GM19372 (cell line): ENCODE data around the gene MROH2A.
"Not testable (repeated sequence)": the region's sequence is repeated elsewhere in the genome, so short reads cannot be mapped to it uniquely, and the experiment has no call there.

ENCODE experiments used
- ATAC-seq: cut with Tn5 transposase; IDR thresholded peaks from one replicate; pipeline ENCODE4 v1.9.1; 2021; ENCODE audit warnings: mild to moderate bottlenecking, low read depth, moderate library complexity; ENCODE audit not compliant: unreplicated experiment

The MROH2A gene, protein sequence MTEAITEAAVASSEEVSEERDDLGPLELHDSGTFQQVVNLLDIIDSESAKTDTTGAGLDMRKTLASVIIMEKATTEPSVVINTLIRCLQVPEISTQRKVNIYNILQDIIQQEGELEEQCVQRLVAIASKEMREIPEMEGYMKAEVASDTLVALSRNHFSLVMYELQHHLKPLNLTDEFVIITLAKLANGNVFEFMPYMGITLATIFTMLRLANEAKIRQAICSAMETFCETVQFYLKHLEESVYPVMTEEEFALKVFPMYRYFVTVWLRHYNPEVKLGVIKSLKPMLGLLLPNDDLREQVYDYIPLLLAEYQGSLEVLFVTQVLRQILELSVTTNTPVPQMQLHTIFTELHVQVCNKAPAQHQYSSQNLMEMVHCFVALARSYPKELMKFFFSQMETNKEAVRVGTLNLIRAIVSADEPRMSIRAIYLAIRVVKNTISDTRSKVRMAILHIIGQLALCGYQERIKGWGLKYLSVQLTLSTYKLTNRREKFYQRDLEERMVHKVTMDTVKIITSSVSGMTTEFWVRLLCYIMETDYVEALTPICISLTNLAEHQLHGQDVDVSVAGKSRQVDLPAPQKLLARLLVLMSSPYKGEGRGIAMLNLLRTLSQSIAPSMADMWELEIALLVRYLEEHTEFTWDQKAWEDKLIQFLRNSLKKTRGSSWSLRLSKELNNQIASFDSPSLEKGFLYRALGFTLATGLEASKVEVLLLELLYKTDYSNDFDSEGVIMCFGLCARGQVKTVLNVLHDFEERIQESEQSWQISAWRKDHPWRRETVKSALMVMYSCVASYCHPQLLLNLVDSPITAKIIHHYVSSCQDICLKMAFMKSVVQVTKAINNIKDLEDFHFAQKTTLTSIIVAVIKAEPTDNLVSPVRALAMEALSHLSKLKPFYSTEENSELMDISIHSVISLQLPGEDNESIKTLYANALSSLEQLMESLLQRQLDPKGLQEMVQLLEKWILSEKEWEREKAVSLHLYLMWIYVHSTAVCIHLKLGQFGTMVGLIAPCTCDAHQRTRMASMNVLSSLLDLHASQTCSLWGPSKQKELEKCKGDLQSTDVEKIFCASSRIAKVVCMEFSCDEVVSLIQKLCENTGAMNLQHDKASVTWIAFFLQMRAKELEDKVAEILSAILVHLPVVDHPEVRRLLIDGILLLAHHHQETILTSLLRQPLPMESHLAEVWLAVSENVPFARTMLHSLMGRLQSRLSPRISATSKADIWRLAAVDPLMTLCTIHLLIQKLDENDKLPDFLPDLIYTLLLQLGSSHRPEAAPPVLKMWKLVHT (N-terminal part only)

GRCh38 chr2:233778030-233778429 is at the start of gene MROH2A:
Gene MROH2A, plus strand, starts transcription at chr2:233778330. Its CDS starts 1,029 bp downstream, at chr2:233779359.
- ATAC-seq = no peak

- no peak for ATAC-seq
Measured at GRCh38 chr2:233728723-233729301, 49.3 kb upstream of the MROH2A start, which contains the start of gene UGT1A3. Gene UGT1A3, plus strand, starts transcription at chr2:233729042. Its CDS starts 85 bp downstream, at chr2:233729127.

DNA sequence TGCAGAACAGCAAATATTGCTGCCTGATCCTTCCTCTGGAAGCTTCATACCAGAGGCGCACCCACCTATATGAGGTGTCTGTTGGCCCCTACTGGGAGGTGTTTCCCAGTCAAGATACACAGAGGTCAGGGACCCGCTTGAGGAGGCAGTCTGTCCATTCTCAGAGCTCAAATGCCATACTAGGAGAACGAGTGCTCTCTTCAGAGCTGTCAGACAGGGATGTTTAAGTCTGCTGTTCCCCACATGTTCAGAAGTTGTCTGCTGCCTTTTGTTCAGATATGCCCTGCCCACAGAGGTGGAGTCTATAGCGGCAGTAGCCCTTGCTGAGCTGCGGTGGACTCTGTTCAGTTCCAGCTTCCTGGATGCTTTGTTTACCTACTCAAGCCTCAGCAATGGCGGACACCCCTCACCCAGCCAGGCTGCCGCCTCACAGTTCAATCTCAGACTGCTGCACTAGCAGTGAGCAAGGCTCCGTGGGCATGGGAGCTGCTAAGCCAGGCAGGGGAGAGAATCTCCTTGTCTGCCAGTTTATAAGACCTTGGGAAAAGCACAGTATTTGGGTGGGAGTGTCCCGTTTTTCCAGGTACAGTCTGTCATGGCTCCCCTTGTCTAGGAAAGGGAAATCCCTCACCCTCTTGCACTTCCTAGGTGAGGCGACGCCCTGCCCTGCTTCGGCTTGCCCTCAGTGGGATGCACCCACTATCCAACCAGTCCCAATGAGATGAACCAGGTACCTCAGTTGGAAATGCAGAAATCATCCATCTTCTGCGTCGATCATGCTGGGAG is 41.1 kb upstream of the MROH2A start:
- not testable (repeated sequence) for ATAC-seq

DNA sequence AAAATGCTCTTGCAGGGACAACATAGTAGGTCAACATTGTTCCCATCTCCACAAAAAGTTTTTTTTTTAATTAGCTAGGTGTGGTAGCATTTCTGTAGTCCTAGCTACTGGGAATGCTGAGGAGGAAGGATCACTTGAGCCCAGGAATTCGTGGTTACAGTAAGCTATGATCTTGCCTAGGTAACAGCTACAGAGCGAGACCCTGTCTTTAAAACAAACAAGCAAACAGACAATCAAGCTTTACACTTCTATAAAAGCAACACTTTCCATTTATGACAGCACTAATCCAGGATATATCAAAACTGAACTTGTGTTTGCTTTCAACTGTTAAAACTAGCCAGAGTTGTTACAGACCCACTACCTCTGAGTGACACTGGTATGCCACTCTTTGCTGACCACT is 37.3 kb upstream of the MROH2A start:
- ATAC-seq = no peak

DNA sequence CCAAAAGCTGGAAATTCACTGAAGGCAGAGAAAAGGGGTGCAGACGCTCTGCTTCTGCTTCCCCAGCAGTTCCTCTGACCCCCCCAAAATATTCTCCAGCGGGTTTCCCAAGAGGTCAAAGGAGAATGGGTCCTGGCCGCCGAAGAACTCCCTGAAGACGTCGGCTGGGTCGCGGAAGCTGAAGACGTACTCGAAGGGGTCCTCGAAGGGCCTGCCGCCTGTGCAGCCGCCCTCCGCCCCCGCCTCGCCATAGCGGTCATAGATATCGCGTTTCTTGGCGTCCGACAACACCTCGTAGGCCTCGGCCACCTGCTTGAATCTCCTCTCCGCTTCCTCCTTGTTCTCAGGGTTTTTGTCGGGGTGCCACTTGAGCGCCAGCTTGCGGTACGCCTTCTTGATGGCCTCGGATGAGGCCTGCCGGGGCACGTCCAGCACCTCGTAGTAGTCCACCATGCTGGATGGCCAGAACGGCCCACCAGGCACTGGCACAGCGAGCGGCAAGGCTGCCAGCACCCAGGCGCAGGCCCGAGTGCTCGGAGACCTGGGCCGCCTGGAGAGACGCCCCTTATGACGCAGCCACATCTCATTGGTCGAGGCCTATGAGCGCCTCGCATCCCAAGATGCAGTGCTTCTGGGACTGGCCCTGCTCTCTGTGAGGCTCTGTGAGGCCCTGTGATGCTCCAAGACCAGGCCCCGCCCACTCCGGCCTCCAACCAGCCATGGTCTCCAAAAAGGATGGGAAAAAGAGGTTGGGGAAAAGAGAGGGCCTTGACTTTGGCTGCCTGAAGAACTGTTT is 34.5 kb upstream of the MROH2A start:
- no peak for ATAC-seq

- no peak for ATAC-seq
Measured at GRCh38 chr2:233745073-233745755, 32.9 kb upstream of the MROH2A start.

DNA sequence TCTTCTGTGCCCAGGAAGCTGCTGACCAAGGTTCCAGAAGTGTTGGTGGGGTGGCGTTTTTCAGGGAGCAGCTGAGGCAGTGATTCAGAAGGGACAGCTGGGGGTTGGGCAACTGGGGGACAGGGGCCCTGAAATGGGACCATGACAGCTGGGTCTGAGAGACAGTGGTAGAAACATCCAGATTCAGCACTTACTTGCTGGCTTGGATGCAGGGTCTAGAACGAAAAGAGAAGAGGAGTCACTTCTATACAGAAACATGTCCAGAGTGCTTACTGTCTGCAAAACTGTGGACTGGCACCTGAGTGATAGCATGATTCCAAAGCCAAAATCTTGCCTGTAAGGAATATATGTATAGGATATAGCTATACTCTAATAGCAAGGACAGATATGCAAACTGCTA is 32.3 kb upstream of the MROH2A start:
- ATAC-seq = not testable (repeated sequence)

DNA sequence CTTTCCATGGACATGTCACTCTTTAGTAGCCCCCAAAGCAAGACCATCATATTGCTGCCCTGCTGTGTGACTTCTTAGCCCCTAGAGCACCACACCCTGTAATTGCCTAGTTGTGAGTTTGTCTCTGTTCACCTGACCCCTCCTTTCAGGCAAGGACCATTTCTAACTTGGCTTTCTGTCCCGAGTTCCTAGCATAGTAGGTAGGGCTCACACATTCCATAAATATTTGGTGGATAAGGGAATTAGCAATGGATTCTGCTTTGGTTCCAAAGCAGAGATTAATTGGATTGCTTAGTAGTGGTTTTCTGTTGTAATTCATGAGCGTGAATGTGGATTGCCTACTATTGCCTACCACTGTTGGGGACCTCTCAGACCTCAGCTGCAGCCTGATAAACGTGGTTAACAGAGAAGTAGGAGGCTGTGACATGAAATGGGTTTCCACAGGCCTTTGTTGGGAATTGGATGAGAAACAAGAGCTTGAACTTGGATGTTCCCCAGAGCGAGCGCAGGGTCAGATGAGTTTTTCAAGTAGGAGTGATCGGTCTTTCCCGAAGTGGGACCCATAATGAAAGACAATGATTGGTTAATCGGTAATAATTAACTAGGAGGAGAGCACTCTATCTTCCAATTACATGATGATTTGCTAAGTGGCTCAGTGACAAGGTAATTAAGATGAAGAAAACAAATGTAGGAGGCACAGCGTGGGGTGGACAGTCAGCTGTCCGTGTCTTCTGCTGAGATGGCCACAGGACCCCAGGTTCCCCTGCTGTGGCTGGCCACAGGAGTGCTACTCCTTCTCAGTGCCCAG is 31.5 kb upstream of the MROH2A start:
- ATAC-seq = no peak

DNA sequence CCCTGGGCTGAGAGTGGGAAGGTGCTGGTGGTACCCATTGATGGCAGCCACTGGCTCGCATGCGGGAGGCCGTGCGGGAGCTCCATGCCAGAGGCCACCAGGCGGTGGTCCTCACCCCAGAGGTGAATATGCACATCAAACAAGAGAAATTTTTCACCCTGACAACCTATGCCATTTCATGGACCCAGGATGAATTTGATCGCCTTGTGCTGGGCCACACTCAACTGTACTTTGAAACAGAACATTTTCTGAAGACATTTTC is 30.9 kb upstream of the MROH2A start:
- ATAC-seq = no peak

- not testable (repeated sequence) for ATAC-seq
Measured at GRCh38 chr2:233750689-233751088, 27.4 kb upstream of the MROH2A start.

- ATAC-seq = not testable (repeated sequence)
Measured at GRCh38 chr2:233751212-233752009, 26.7 kb upstream of the MROH2A start.

DNA sequence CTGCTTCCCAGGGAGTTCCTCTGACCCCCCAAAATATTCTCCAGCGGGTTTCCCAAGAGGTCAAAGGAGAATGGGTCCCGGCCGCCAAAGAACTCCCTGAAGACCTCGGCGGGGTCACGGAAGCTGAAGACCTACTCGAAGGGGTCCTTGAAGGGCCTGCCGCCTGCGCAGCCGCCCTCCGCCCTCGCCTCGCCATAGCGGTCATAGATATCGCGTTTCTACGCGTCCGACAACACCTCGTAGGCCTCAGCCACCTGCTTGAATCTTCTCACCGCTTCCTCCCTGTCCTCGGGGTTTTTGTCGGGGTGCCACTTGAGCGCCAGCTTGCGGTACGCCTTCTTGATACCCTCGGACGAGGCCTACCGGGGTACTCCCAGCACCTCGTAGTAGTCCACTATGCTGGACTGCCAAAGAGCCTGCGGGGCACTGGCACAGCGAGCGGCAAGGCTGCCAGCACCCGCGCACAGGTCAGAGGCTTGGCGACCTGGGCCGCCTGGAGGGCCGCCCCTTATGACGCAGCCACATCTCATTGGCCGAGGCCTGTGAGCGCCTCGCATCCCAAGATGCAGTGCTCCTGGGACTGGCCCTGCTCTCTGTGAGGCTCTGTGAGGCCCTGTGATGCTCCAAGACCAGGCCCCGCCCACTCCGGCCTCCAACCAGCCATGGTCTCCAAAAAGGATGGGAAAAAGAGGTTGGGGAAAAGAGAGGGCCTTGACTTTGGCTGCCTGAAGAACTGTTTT is 23.1 kb upstream of the MROH2A start:
- ATAC-seq = no peak

DNA sequence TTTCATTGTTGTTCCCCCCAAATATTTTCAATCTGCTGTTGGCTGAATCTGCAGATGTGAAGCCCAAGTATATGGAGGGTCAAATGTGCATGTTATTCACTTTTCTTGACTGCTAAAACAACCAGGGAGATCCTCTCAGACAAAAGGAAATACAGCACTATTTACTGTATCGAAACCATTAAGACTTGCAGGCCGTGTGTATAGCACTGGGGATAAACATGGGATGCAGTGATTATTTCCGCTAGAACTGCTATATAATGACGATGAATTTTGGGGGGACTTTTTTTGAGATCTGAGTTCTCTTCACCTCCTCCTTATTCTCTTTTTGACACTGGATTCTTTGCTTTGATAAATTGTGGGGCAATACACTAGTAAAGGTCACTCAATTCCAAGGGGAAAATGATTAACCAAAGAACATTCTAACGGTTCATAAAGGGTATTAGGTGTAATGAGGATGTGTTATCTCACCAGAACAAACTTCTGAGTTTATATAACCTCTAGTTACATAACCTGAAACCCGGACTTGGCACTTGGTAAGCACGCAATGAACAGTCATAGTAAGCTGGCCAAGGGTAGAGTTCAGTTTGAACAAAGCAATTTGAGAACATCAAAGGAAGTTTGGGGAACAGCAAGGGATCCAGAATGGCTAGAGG is 21.6 kb upstream of the MROH2A start:
- ATAC-seq = no peak

DNA sequence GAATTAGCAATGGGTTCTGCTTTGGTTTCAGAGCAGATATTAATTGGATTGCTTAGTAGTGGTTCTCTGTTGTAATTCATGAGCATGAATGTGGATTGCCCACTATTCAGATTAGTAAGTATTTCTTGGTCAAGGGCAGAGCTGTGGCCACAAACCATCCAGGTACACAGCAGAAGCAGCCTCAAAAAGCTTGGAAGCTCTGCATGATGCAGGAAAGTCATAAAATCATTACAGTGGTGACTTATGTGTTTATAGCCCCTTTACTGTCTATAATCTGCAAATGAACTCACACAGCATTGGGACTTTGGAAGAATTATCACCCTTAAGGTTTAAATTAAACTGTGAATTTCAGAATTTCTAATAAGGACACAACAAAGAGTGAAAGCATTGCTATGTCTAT is 20.0 kb upstream of the MROH2A start:
- no peak for ATAC-seq

DNA sequence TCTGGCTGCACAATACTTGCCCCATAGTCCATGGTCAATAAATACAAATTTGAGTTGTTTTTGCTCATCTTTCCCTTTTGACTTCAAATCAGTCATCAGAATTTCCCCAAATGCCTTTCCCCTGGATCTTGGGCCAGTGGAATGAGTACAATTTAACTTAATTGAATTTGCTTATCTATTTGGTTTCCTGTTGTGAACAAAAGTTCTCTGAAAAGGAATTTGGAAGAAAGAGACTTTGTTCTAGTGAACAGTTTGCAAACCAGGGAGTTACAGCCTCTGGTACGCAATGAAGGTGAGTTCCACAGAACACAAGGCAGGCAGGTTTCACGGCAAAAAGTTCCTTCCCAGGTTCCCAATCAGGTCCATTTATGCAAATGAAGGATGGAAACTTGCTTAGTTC is 19.3 kb upstream of the MROH2A start:
- ATAC-seq = no peak

- no peak for ATAC-seq
Measured at GRCh38 chr2:233760043-233760442, 18.1 kb upstream of the MROH2A start, which contains the start of gene UGT1A1. Gene UGT1A1, plus strand, starts transcription at chr2:233760270. Its CDS starts 18 bp downstream, at chr2:233760288.
